DND-41 (cell line): ENCODE measurements around the gene MINDY1.

Experiments
- ATAC-seq: fragments of 200-7000 bp; cut with Tn5 transposase; 3 replicates; pipeline ENCODE4 v1.9.1; 2021; ENCODE audit warnings: low read depth; ENCODE audit not compliant: insufficient read depth
- DNase-seq: peaks from one replicate; pipeline ENCODE4 v3.0.0-alpha.2; 2020
- H2AFZ ChIP-seq: 2 replicates; pipeline ENCODE4 v1.6.0; 2012; ENCODE audit warnings: low read depth, low read length
- H3K27ac ChIP-seq: 2 replicates; pipeline ENCODE4 v1.5.1; 2012; ENCODE audit warnings: low read length, inconsistent platforms
- H3K27me3 ChIP-seq: fragments of 200-600 bp; sonication (generic); 2 replicates; pipeline ENCODE4 v1.6.0; 2012; ENCODE audit warnings: low read length, mild to moderate bottlenecking, inconsistent platforms; ENCODE audit not compliant: insufficient read depth, poor library complexity
- H3K36me3 ChIP-seq: 2 replicates; pipeline ENCODE4 v1.5.1; 2012; ENCODE audit warnings: low read length, inconsistent platforms; ENCODE audit not compliant: insufficient read depth
- H3K4me1 ChIP-seq: 2 replicates; pipeline ENCODE4 v1.5.1; 2012; ENCODE audit warnings: mild to moderate bottlenecking, low read length; ENCODE audit not compliant: insufficient read depth
- H3K4me2 ChIP-seq: 2 replicates; pipeline ENCODE4 v1.6.0; 2012; ENCODE audit warnings: mild to moderate bottlenecking, moderate library complexity, low read length, inconsistent platforms; ENCODE audit not compliant: insufficient read depth
- H3K4me3 ChIP-seq, 2 experiments: fragments of 200-600 bp in 1 of 2; shearing (Covaris generic) in 1 of 2; 2 replicates each; pipeline ENCODE4 v1.5.1; 2012 to 2016; ENCODE audit warnings: inconsistent platforms in 2 of 2, low read length in 2 of 2, mild to moderate bottlenecking in 2 of 2, low read depth in 1 of 2, moderate library complexity in 1 of 2
- H3K79me2 ChIP-seq: 2 replicates; pipeline ENCODE4 v1.6.0; 2012; ENCODE audit warnings: low read length, inconsistent platforms; ENCODE audit not compliant: insufficient read depth
- H3K9ac ChIP-seq: 2 replicates; pipeline ENCODE4 v1.6.0; 2012; ENCODE audit warnings: low read depth, mild to moderate bottlenecking, inconsistent platforms, low read length, moderate library complexity
- H3K9me3 ChIP-seq: 2 replicates; pipeline ENCODE4 v1.5.1; 2012; ENCODE audit warnings: low read length, moderate library complexity, mild to moderate bottlenecking, inconsistent platforms; ENCODE audit not compliant: insufficient read depth, severe bottlenecking
- H4K20me1 ChIP-seq: 2 replicates; pipeline ENCODE4 v1.6.0; 2012; ENCODE audit warnings: low read length; ENCODE audit not compliant: insufficient read depth
- EZH2 ChIP-seq: IDR thresholded peaks from 3 replicates; pipeline ENCODE4 v1.6.1; 2012; ENCODE audit warnings: borderline replicate concordance, low read depth, mild to moderate bottlenecking, moderate library complexity, low read length, inconsistent platforms; ENCODE audit not compliant: severe bottlenecking
- TF ChIP-seq, protein P1 (sequence below): IDR thresholded peaks from 2 replicates; pipeline ENCODE4 v1.5.1; 2012; ENCODE audit warnings: borderline replicate concordance, low read length, moderate library complexity, mild to moderate bottlenecking; ENCODE audit not compliant: poor library complexity, severe bottlenecking; ENCODE audit errors: extremely low read depth

Gene MINDY1

DNA sequence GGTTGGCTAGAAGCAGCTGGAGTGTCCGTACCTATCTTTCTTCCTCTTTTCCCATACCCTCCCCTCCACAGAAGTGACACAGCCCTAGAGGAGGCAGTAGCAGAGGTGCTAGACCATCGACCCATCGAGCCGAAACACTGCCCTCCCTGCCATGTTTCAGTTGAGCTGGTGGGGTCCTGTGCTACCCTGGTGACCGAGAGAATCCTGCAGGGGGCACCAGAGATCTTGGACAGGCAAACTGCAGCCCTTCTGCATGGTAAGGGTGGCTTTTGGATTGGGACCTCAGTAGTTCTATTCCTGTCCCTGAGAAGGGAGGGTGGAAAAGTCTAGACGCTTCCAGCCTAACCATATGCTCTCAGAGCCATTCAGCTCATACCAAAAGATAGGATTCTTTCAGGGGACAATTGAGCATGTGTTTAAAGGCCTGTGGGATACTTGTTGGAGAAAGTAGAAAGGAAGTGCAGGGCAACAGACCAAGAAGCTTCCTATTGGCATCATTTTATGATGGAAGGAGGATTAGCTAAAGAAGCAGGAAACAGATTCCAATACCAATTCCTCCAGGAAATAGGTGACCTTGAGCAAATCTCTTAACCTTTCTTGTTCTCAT lies 17.9 kb upstream of the MINDY1 start:
- no peak overlapping the region for H3K4me3 ChIP-seq
- TF ChIP-seq EZH2: no peak
- TF ChIP-seq, protein P1, sequence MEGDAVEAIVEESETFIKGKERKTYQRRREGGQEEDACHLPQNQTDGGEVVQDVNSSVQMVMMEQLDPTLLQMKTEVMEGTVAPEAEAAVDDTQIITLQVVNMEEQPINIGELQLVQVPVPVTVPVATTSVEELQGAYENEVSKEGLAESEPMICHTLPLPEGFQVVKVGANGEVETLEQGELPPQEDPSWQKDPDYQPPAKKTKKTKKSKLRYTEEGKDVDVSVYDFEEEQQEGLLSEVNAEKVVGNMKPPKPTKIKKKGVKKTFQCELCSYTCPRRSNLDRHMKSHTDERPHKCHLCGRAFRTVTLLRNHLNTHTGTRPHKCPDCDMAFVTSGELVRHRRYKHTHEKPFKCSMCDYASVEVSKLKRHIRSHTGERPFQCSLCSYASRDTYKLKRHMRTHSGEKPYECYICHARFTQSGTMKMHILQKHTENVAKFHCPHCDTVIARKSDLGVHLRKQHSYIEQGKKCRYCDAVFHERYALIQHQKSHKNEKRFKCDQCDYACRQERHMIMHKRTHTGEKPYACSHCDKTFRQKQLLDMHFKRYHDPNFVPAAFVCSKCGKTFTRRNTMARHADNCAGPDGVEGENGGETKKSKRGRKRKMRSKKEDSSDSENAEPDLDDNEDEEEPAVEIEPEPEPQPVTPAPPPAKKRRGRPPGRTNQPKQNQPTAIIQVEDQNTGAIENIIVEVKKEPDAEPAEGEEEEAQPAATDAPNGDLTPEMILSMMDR: peak; percentile 91
- no peaks in the 10 kb centered on the region for H3K27me3 ChIP-seq
- H3K4me2 ChIP-seq: no peak overlapping the region
- no peak overlapping the region for H3K27ac ChIP-seq
- DNase-seq (peak; percentile 80), ATAC-seq (peak; percentile 98)
- no peaks in the 10 kb centered on the region for H3K4me1 ChIP-seq
- H3K79me2 ChIP-seq: no peaks in the 10 kb centered on the region
- peaks cover 51% of the 10 kb centered on the region for H3K36me3 ChIP-seq
- H4K20me1 ChIP-seq: no peaks in the 10 kb centered on the region
- H3K9me3 ChIP-seq: no peaks in the 10 kb centered on the region
- H2AFZ ChIP-seq: no peak overlapping the region
- no peak overlapping the region for H3K9ac ChIP-seq

DNA sequence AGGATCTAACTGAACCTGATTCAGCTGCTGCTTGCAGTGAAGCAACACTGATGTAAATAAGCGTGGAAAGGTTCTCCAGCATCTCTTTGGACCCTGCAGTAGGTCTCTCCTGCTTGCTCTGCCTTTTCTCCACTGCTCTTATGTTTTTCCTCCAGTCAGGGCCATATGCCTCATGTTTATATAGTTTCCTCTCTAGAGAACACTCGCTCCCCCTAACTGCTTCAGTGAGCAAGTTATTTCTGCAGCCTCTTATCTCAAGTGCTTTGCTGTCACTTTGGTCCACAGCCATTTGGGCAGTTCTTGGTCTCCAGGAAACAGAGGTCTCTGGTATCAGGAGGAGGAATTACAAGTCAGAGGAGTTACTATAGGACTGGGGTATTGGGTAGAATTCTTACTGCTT lies 6.8 kb upstream of the MINDY1 start:
- Histone ChIP-seq H3K27ac (no peak overlapping the region), H3K79me2 (peaks cover 49% of the 10 kb centered on the region), H3K4me2 (no peak overlapping the region)

DNA sequence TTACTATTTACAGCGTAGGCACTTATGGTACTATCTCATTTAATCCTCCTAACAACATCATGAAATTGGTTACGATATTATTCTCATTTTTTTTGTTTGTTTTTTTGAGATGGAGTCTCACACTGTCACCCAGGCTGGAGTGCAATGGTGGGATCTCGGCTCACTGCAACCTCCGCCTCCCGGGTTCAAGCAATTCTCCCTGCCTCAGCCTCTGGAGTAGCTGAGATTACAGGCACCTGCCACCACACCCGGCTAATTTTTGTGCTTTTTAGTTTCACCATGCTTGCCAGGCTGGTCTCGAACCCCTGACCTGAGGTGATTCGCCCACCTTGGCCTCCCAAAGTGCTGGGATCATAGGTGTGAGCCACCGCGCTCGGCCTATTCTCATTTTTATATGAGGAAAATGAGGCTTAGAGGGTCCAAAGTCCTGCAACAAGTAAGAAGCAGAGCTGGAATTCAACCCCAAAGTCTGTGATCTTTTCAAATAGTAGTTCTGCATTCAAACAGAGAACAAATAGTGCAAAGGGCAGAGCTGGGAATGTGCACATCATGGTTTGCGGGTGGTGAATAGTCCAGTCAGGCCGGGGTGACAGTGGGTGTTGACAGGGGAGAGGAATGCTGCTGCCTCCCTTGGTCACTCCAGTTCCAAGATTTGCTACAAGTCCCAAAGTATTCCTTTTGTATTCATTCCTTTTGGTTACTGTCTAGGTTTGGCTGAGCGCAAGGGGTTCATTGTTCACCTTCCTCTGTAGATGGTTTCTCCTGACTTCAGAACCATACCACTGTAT lies 6.2 kb upstream of the MINDY1 start:
- H3K9ac ChIP-seq: no peak overlapping the region
- ATAC-seq: no peak
- no peaks in the 10 kb centered on the region for H4K20me1 ChIP-seq
- no peak for TF ChIP-seq EZH2
- TF ChIP-seq, protein P1: no peak
- H3K27me3 ChIP-seq: no peaks in the 10 kb centered on the region
- peaks cover 30% of the 10 kb centered on the region for H3K4me1 ChIP-seq
- peaks cover 50% of the 10 kb centered on the region for H3K79me2 ChIP-seq
- H3K27ac ChIP-seq: no peak overlapping the region
- H3K9me3 ChIP-seq: no peaks in the 10 kb centered on the region
- peaks cover 15% of the 10 kb centered on the region for H3K36me3 ChIP-seq
- no peak for DNase-seq
- no peak overlapping the region for H3K4me3 ChIP-seq
- H3K4me2 ChIP-seq: no peak overlapping the region
- no peak overlapping the region for H2AFZ ChIP-seq

More for the DNA sequence above, 6.8 kb upstream of the MINDY1 start:
- ATAC-seq (no peak), DNase-seq (no peak)
- no peaks in the 10 kb centered on the region for H3K9me3 ChIP-seq
- TF ChIP-seq, protein P1: no peak
- no peak for TF ChIP-seq EZH2
- H2AFZ ChIP-seq: no peak overlapping the region
- no peak overlapping the region for H3K4me3 ChIP-seq
- H3K9ac ChIP-seq: no peak overlapping the region
- no peaks in the 10 kb centered on the region for H3K27me3 ChIP-seq
- peaks cover 27% of the 10 kb centered on the region for H3K4me1 ChIP-seq
- peaks cover 21% of the 10 kb centered on the region for H3K36me3 ChIP-seq
- no peaks in the 10 kb centered on the region for H4K20me1 ChIP-seq
